A549 treated with Hydrocortisone at 1 μM for 4 hours (cell line): ENCODE measurements around the gene IARS1. TPM values are rescaled to one million over a fixed set of nuclear protein-coding genes. Genes with fewer than 3 reads are reported as not detected.

ENCODE experiments used
- total RNA-seq: library from RNA; stranded (reverse); fragments of 200-300 nt; extraction: Qiagen RNA extraction; gene quantifications from 5 replicates; pipeline ENCODE4 v1.2.3, GENCODE V29; 2022

The IARS1 gene
- 94.9 to 128 TPM (median 101 TPM) in 5 replicates for total RNA-seq

DNA sequence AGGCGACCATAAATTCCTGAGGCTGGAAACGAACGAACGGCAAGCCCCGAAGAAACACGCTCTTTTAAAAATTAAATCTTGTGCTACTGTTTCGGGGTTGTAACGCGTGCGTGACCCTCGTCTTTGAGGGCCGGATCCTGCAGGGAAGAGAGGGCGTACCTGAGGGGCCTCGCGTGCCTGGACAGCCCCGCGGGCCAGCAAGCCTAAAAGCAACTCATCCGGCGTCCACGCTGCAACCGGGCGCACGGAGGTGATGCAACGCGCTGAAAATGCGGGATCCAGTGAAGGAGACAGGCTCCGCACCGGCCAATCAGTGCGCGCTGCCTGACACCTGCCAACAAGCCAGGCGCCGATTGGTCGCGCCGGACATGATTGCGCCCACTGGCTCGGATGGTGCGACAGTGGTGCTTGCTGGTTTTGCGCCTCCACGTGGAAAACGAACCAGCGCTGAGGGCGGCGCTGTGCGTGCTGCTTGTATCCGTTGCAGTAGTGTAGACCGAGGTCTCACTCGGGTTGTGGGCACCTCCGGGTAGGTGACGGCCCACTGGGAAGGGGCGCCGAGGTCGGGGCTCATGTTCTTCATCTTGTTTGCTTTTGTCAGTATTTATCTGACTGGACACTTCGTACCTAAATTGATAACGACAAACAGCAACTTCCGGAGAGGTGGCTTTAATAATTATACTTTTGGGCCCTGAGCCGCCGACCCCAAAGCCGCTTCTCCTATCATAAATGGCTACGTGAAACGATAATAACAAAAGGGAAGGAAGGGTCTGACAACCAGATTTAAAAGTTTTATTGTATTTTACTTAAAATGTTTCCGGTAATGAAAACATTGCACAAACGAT lies at the start of gene IARS1:
IARS1 (minus strand) TSS at position 246 of the 845 bp plus-strand sequence. CDS start 4,278 bp downstream, outside the sequence.

DNA sequence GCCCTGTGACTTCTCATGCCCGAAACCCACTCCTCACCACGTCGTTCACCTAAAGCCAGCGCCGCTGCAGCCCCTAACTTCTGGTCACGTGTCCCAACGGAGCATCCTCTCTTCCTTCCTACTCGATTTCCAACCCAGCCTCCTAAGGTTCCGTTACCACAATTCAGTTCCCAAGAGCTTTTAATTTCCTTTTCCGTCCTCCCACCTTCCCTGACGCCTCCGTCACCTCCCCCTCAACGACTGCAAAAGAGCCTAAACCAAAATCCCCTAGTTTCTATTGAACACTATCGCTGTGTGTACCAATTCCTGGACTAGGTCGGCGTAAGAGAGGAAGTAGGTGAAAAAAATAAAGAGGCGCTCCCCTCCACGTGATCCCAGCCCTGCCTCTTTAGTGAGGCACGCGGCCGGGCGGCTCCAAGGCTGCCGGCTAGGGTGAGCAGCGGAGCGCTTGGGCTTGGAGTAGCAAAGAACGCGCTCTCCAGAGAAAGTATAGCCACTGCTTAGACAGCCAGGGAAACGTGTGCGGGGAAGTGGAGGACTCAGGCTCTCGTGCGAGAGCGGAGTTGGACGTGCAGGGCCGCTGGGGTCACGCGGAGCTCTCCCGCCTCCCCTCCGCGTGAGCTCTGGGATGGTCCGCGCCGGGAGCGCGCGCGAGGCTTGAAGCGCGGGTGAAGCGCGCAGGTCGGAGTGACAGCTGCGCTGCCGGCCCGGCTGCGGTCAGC lies 31.9 kb upstream of the IARS1 start, which contains the start of the genes CENPP and NOL8:
CENPP (plus strand) TSS at position 685 of the 722 bp plus-strand sequence.
NOL8 (minus strand) TSS at position 82 of the 722 bp plus-strand sequence. CDS start 1,189 bp downstream, outside the sequence.

Other genes starting within 250 kb of the IARS1 start
- gene SPTLC1, start 178.3 kb downstream of the IARS1 start, total RNA-seq: 57.2 to 87.9 TPM (median 62.7 TPM) in 5 replicates
- gene NOL8, start 31.7 kb upstream of the IARS1 start, total RNA-seq: 27.6 to 35.8 TPM (median 28.1 TPM) in 5 replicates
- gene CENPP, start 32.3 kb upstream of the IARS1 start, total RNA-seq: 6.8 to 7.9 TPM (median 7.0 TPM) in 5 replicates
- not detected in 5 replicates for gene OGN, start 110.9 kb upstream of the IARS1 start, total RNA-seq
- gene OMD, start 130.8 kb upstream of the IARS1 start, total RNA-seq: not detected in 5 replicates
- gene ASPN, start 188.8 kb upstream of the IARS1 start, total RNA-seq: not detected in 5 replicates
- gene ECM2, start 242.3 kb upstream of the IARS1 start, total RNA-seq: 0.09 to 0.17 TPM (median 0.13 TPM) in 5 replicates